K562 (cell line): ENCODE data around the gene DHX8. TPM values are rescaled to one million over a fixed set of nuclear protein-coding genes. Genes with fewer than 3 reads are reported as not detected.

Experiments
- AFF1 ChIP-seq, 2 experiments: fragments of 450-650 bp; IDR thresholded peaks; 2 replicates each; pipeline ENCODE4 v1.6.1; 2018; ENCODE audit warnings: mild to moderate bottlenecking in 2 of 2, low read depth in 1 of 2; ENCODE audit not compliant: partially characterized antibody in 2 of 2
- ATF1 ChIP-seq, 2 experiments: fragments of 450-650 bp in 1 of 2; IDR thresholded peaks; 2 replicates each; pipeline ENCODE4 v1.6.1; 2016; ENCODE audit warnings: missing compliant biosample characterization in 1 of 2, missing genetic modification characterization in 1 of 2
- EP300 ChIP-seq: IDR thresholded peaks from 2 replicates; pipeline ENCODE4 v1.6.1; 2012; ENCODE audit warnings: low read length, improper control_type of control experiment
- HLTF ChIP-seq: fragments of 450-650 bp; IDR thresholded peaks from 2 replicates; pipeline ENCODE4 v1.6.1; 2016
- SOX6 ChIP-seq: fragments of 450-650 bp; IDR thresholded peaks from 2 replicates; pipeline ENCODE4 v1.6.1; 2014; ENCODE audit warnings: mild to moderate bottlenecking
- SPI1 ChIP-seq: IDR thresholded peaks from 2 replicates; pipeline ENCODE4 v1.6.1; 2011; ENCODE audit warnings: low read depth, low read length, control low read depth, borderline replicate concordance
- ZBTB26 ChIP-seq: fragments of 450-650 bp; formaldehyde crosslinking; IDR thresholded peaks from 2 replicates; pipeline ENCODE4 v1.4.0; 2022; ENCODE audit warnings: missing genetic modification characterization
- ZBTB40 ChIP-seq, 2 experiments: fragments of 450-650 bp in 1 of 2; sonication (generic) in 1 of 2; formaldehyde crosslinking in 1 of 2; IDR thresholded peaks; 2 replicates each; pipeline versions ENCODE4 v1.7.1 to v1.9.0; 2016 to 2022; ENCODE audit warnings: inconsistent platforms in 1 of 2, mild to moderate bottlenecking in 1 of 2, missing genetic modification reagents in 1 of 2
- ZBTB49 ChIP-seq: sonication (generic); formaldehyde crosslinking; IDR thresholded peaks from 2 replicates; pipeline ENCODE4 v1.8.0; 2022; ENCODE audit warnings: missing genetic modification reagents, mild to moderate bottlenecking, borderline replicate concordance
- polyA plus RNA-seq, 8 experiments: library from polyadenylated mRNA; depleted of rRNA in 4 of 8; stranded (reverse) in 5 of 8; unstranded in 3 of 8; fragments of >200 nt; fragmentation: Nextera tagmentation in 2 of 8; fragmentation: Illumina TruSeq in 1 of 8; extraction: Ambion mirVana in 2 of 8; extraction: Trizol in 1 of 8; gene quantifications; 2 replicates each; pipeline versions ENCODE4 v1.2.1 to v1.2.3, GENCODE V29; 2011 to 2014; ENCODE audit warnings: inconsistent platforms in 1 of 8, missing spikeins in 1 of 8
- total RNA-seq, 7 experiments: library from RNA; depleted of rRNA in 6 of 7; stranded (reverse); fragments of >200 nt in 6 of 7; fragmentation: Illumina TruSeq in 2 of 7; extraction: Trizol in 2 of 7; gene quantifications; 2 replicates each; pipeline versions ENCODE4 v1.2.1 to v1.2.3, GENCODE V29; 2011 to 2021; ENCODE audit warnings: low replicate concordance in 1 of 7

Gene DHX8
- total and polyA plus RNA-seq, 9 of the 15 experiments (the other 6 are each of a cell fraction or from before 2014, with no cell fraction given): 16.7 to 42.5 (median 25.6) TPM

- TF ChIP-seq ZBTB40 (IDR thresholded peaks at IDR 0.05): 0 out of 2 replicates have a peak, but pooled peaks have one; percentile 30
- no peak for TF ChIP-seq ZBTB40 (CRISPR knock-in tag; IDR thresholded peaks at IDR 0.05)
- no peak for TF ChIP-seq HLTF
- TF ChIP-seq AFF1 (IDR thresholded peaks at IDR 0.05; ENCODE audit: low read depth in 1 of 2, partially characterized antibody in 2 of 2): no peak
- 0 out of 2 replicates have a peak, but pooled peaks have one; percentile 28 for TF ChIP-seq SPI1
- TF ChIP-seq SOX6: peak; percentile 60; the same call in 1 of the 2 replicates
- TF ChIP-seq ATF1 (CRISPR knock-in tag; IDR thresholded peaks at IDR 0.05): no peak
- 0 out of 2 replicates have a peak, but pooled peaks have one; percentile 49 for TF ChIP-seq ATF1 (tag; IDR thresholded peaks at IDR 0.05)
- TF ChIP-seq EP300: peak; percentile 66
- no peak for TF ChIP-seq ZBTB49 (CRISPR knock-in tag)
- TF ChIP-seq ZBTB26 (CRISPR knock-in tag): no peak
Measured at GRCh38 chr17:43556292-43556691, 72.5 kb downstream of the DHX8 start (continued).
